Smooth muscle cell of the brain vasculature (primary cell): Measurements from ENCODE around the gene SCUBE3.

Experiments
- DNase-seq: peaks from one replicate; pipeline ENCODE4 v3.0.0-alpha.2; 2012; ENCODE audit warnings: low read depth, low spot score

Gene SCUBE3

GRCh38 chr6:35300848-35301247 is 87.1 kb downstream of the SCUBE3 start:
- DNase-seq, result no peak
